Mucosa of rectum (tissue), 2 donors: ENCODE results near the gene ACSM6.
A peak's percentile ranks its signal among the peaks of the same experiment; 100 is the strongest.

ENCODE experiments used
- H3K27ac ChIP-seq, 2 donors: one replicate each; pipeline ENCODE4 v1.7.0; 2013; ENCODE audit warnings: inconsistent platforms in 2 of 2, low read depth in 2 of 2, low read length in 2 of 2
- H3K27me3 ChIP-seq, 2 donors: one replicate each; pipeline ENCODE4 v1.7.0; 2013; ENCODE audit warnings: low read length in 2 of 2; ENCODE audit not compliant: control insufficient read depth in 2 of 2, insufficient read depth in 2 of 2
- H3K36me3 ChIP-seq, 2 donors: one replicate each; pipeline ENCODE4 v1.7.0; 2013; ENCODE audit warnings: low read length in 2 of 2; ENCODE audit not compliant: control insufficient read depth in 2 of 2, insufficient read depth in 2 of 2
- H3K4me1 ChIP-seq, 2 donors: one replicate each; pipeline ENCODE4 v1.7.0; 2013; ENCODE audit warnings: low read length in 2 of 2, mild to moderate bottlenecking in 1 of 2; ENCODE audit not compliant: control insufficient read depth in 2 of 2, insufficient read depth in 2 of 2
- H3K4me3 ChIP-seq, 2 donors: one replicate each; pipeline ENCODE4 v1.7.0; 2013; ENCODE audit warnings: low read length in 2 of 2
- H3K9ac ChIP-seq, 2 donors: one replicate each; pipeline ENCODE4 v1.7.0; 2013; ENCODE audit warnings: low read length in 2 of 2, low read depth in 1 of 2, mild to moderate bottlenecking in 1 of 2
- H3K9me3 ChIP-seq, 2 donors: one replicate each; pipeline ENCODE4 v1.7.0; 2013; ENCODE audit warnings: low read length in 2 of 2; ENCODE audit not compliant: control insufficient read depth in 2 of 2
- donor health status: healthy.
- donor health status: Normal muscosa, but diverticular disease.

The ACSM6 gene

DNA sequence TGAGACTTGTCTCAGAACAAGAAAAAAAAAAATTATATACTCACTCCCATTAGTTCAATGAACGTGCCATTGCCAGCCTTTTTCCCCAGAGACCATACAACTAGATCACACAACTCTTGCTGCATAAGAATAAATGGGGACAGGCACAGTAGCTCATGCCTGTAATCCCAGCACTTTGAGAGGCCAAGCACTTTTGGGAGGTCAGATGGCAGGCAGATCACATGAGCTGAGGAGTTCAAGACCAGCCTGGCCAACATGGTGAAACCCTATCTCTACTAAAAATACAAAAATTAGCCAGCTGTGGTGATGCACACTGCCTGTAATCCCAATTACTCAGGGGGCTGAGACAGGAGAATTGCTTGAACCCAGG, 83.1 kb downstream of the ACSM6 start:
- peaks cover 73 to 80% of the 10 kb centered on the region in 2 donors for H3K4me1 ChIP-seq
- no peaks in the 10 kb centered on the region for H3K27me3 ChIP-seq
- H3K4me3 ChIP-seq: no peak overlapping the region
- H3K9ac ChIP-seq: peak overlapping the region; percentile 27 to 41
- no peaks in the 10 kb centered on the region for H3K9me3 ChIP-seq
- H3K27ac ChIP-seq: peak overlapping the region; percentile 85 to 93
- no peaks in the 10 kb centered on the region for H3K36me3 ChIP-seq

DNA sequence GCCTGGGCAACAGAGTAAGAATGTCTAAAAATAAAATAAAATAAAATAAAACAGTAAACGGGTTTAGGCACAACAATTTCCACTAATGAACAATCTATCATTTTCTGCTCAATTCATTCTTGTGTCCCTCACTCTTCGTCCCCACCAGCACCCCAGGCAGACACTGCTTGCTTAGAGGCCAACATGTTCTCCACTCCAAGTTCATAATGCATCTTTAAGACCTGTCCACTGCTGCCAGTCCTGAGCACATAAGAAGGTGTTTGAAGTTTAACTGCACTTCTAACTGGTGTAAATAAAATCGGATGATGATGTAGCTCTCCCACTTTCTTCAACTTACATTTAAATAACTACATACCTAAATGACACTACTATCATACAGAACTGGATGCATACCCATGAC, 83.6 kb downstream of the ACSM6 start:
- peaks cover 76 to 83% of the 10 kb centered on the region in 2 donors for H3K4me1 ChIP-seq
- no peaks in the 10 kb centered on the region for H3K27me3 ChIP-seq
- no peaks in the 10 kb centered on the region for H3K36me3 ChIP-seq
- no peaks in the 10 kb centered on the region for H3K9me3 ChIP-seq
- no peak overlapping the region for H3K4me3 ChIP-seq
- peak overlapping the region; percentile 73 to 93 for H3K27ac ChIP-seq
- H3K9ac ChIP-seq: peak overlapping the region; percentile 20 to 42
